Spleen (tissue), 11 donors: ENCODE data around the gene RAD51B. TPM values are rescaled to one million over a fixed set of nuclear protein-coding genes. Genes with fewer than 3 reads are reported as not detected.

Source experiments
- DNase-seq: peaks from one replicate; pipeline ENCODE4 v3.0.0-alpha.2; 2020
- H3K27ac ChIP-seq, 8 donors: fragments of 200-600 bp; sonication (generic) in 7 of 8; 1 replicate in 4 of 8; 2 replicates in 4 of 8; pipeline versions ENCODE4 v1.5.0 to v1.8.0; 2016 to 2021; ENCODE audit warnings: inconsistent platforms in 4 of 8, mild to moderate bottlenecking in 4 of 8, moderate library complexity in 1 of 8
- H3K27me3 ChIP-seq, 7 donors: fragments of 200-600 bp; sonication (generic) in 6 of 7; replicated peaks in 1 of 7; 1 replicate in 4 of 7; 2 replicates in 3 of 7; pipeline versions ENCODE4 v1.5.0 to v1.8.0; 2016 to 2021; ENCODE audit warnings: inconsistent platforms in 3 of 7, mild to moderate bottlenecking in 1 of 7
- H3K36me3 ChIP-seq, 6 donors: fragments of 200-600 bp; sonication (generic) in 5 of 6; 1 replicate in 4 of 6; 2 replicates in 2 of 6; pipeline versions ENCODE4 v1.5.0 to v1.8.0; 2016 to 2021; ENCODE audit warnings: inconsistent platforms in 2 of 6
- H3K4me1 ChIP-seq, 6 donors: fragments of 200-600 bp; sonication (generic) in 5 of 6; 1 replicate in 3 of 6; 2 replicates in 3 of 6; pipeline versions ENCODE4 v1.5.0 to v1.8.0; 2016 to 2021; ENCODE audit warnings: inconsistent platforms in 3 of 6
- H3K4me3 ChIP-seq, 8 donors: fragments of 200-600 bp; sonication (generic) in 7 of 8; 1 replicate in 4 of 8; 2 replicates in 4 of 8; pipeline versions ENCODE4 v1.5.0 to v1.8.0; 2016 to 2021; ENCODE audit warnings: inconsistent platforms in 4 of 8, mild to moderate bottlenecking in 4 of 8, moderate library complexity in 2 of 8
- H3K9me3 ChIP-seq, 8 donors: fragments of 200-600 bp; sonication (generic) in 7 of 8; 1 replicate in 4 of 8; 2 replicates in 4 of 8; pipeline versions ENCODE4 v1.5.0 to v1.8.0; 2016 to 2021; ENCODE audit warnings: inconsistent platforms in 4 of 8
- CTCF ChIP-seq, 11 experiments: fragments of 200-600 bp in 7 of 11; fragments of 450-650 bp in 4 of 11; sonication (generic) in 4 of 11; IDR thresholded peaks in 8 of 11; conservative IDR thresholded peaks in 3 of 11; 1 replicate in 7 of 11; 2 replicates in 4 of 11; pipeline versions ENCODE4 v1.4.0 to v1.8.0; 2016 to 2021; ENCODE audit warnings: antibody characterized with exemption in 11 of 11, inconsistent platforms in 4 of 11, mild to moderate bottlenecking in 1 of 11
- POLR2A ChIP-seq, 3 donors: fragments of 450-650 bp; IDR thresholded peaks; one replicate each; pipeline ENCODE4 v1.5.1; 2017; ENCODE audit warnings: antibody characterized with exemption in 3 of 3, mild to moderate bottlenecking in 1 of 3
- POLR2AphosphoS5 ChIP-seq, 3 donors: sonication (generic); formaldehyde crosslinking; IDR thresholded peaks; one replicate each; pipeline ENCODE4 v1.5.1; 2017; ENCODE audit warnings: antibody characterized with exemption in 3 of 3
- WGBS, 5 donors: extraction: QIAGEN DNeasy Blood & Tissue Kit in 3 of 5; methylation state at CpG; one replicate each; pipeline versions ENCODE4 v1.1.5 to v1.1.7; 2013 to 2018; 5-methylcytosine and 5-hydroxymethylcytosine counted together
- intact Hi-C: fragments of 100-400 bp; cut with DNase I; formaldehyde crosslinking; loops from one replicate; pipeline ENCODE4 v1.15.0; 2023; ENCODE audit warnings: low total_unique reads
- polyA plus RNA-seq, 3 donors: library from polyadenylated mRNA; stranded (reverse); fragments of 200-250 nt; gene quantifications; one replicate each; pipeline ENCODE4 v1.2.1, GENCODE V29; 2013
- total RNA-seq, 7 donors: library from RNA; depleted of rRNA in 3 of 7; stranded (reverse); fragments of >200 nt in 3 of 7; fragmentation: NEBNext Ultra II Directional in 4 of 7; extraction: Animal tissue kit (Norgen Biotek cat#: 25700) in 4 of 7; gene quantifications; one replicate each; pipeline versions ENCODE4 v1.1.0 to v1.2.1, GENCODE V29; 2016 to 2021
- donor health status: healthy with polysubstance abuse.
- donor health status: DM: no; HTN: no; CAD: no; lungs with moderate emphysema.
- donor health status: DM: no; HTN: no; CAD: no.
- donor health status: Bipolar disorder and iron deficiency.
- donor health status: healthy.
- donor health status: DM: no; HTN: no; CAD: no.
- donor health status: DM: yes; HTN: yes; CAD: no.

The RAD51B gene
- total and polyA plus RNA-seq, 10 donors, result 4.2 to 43.7 (median 29.8) TPM

- intact Hi-C loops, result no loop called here
- H3K4me1 ChIP-seq, result peaks cover 0 to 39% (median 25%) of the 10 kb centered on the region in 6 donors
- H3K9me3 ChIP-seq, result peaks cover 7 to 45% (median 41%) of the 10 kb centered on the region in 8 donors
- no peaks in the 10 kb centered on the region for H3K27me3 ChIP-seq
- TF ChIP-seq POLR2AphosphoS5 (IDR thresholded peaks at IDR 0.05), result peak in 1 of 3 donors; percentile 11
- no peak for TF ChIP-seq POLR2A (IDR thresholded peaks at IDR 0.05)
- no peak for TF ChIP-seq CTCF (IDR thresholded peaks at IDR 0.05 in 8 of 11, conservative IDR thresholded peaks at IDR 0.05 in 3 of 11)
- no peak overlapping the region for H3K4me3 ChIP-seq
- DNase-seq, result no peak
- peak overlapping the region in 5 of 8 donors; percentile 29 to 61 (median 52) for H3K27ac ChIP-seq
- WGBS, 5 donors, result 81 to 91% (median 86%) methylated on average over 5 of the region's 5 CpGs
- no peaks in the 10 kb centered on the region for H3K36me3 ChIP-seq
These were observed 792.5 kb downstream of the RAD51B start for GRCh38 chr14:68612049-68612448.

- no peak for DNase-seq
- Histone ChIP-seq H3K36me3 (no peaks in the 10 kb centered on the region), H3K27me3 (no peaks in the 10 kb centered on the region), H3K4me3 (no peak overlapping the region), H3K4me1 (peaks cover 0 to 12% (median 3%) of the 10 kb centered on the region in 6 donors), H3K9me3 (peaks cover 7 to 66% (median 58%) of the 10 kb centered on the region in 8 donors), H3K27ac (no peak overlapping the region)
- TF ChIP-seq POLR2A (IDR thresholded peaks at IDR 0.05), result no peak
- no peak for TF ChIP-seq POLR2AphosphoS5 (IDR thresholded peaks at IDR 0.05)
- no peak for TF ChIP-seq CTCF (IDR thresholded peaks at IDR 0.05 in 8 of 11, conservative IDR thresholded peaks at IDR 0.05 in 3 of 11)
- WGBS, 5 donors, result 83 to 89% (median 87%) methylated on average over 1 of the region's 1 CpG
- intact Hi-C loops, result no loop called here
These were observed 796.8 kb downstream of the RAD51B start for GRCh38 chr14:68616221-68616902.

GRCh38 chr14:68619790-68620574, 800.4 kb downstream of the RAD51B start:
- intact Hi-C loops, result no loop called here
- no peak overlapping the region for H3K27ac ChIP-seq
- no peak for DNase-seq
- H3K4me3 ChIP-seq, result no peak overlapping the region
- H3K9me3 ChIP-seq, result peaks cover 7 to 41% (median 37%) of the 10 kb centered on the region in 8 donors
- H3K4me1 ChIP-seq, result peaks cover 0 to 7% (median 0%) of the 10 kb centered on the region in 6 donors
- WGBS, 5 donors, result 64 to 82% (median 67%) methylated on average over 4 of the region's 4 CpGs
- no peaks in the 10 kb centered on the region for H3K36me3 ChIP-seq
- TF ChIP-seq POLR2A (IDR thresholded peaks at IDR 0.05) (no peak), POLR2AphosphoS5 (IDR thresholded peaks at IDR 0.05) (no peak), CTCF (IDR thresholded peaks at IDR 0.05 in 8 of 11, conservative IDR thresholded peaks at IDR 0.05 in 3 of 11) (no peak)
- H3K27me3 ChIP-seq, result no peaks in the 10 kb centered on the region
